Ishikawa (cell line): ENCODE results near the gene A3GALT2.

Experiments
- CEBPB ChIP-seq: IDR thresholded peaks from 2 replicates; pipeline ENCODE4 v1.6.1; 2012
- CREB1 ChIP-seq: IDR thresholded peaks from 2 replicates; pipeline ENCODE4 v1.6.1; 2012; ENCODE audit warnings: low read depth
- EGR1 ChIP-seq: IDR thresholded peaks from 2 replicates; pipeline ENCODE4 v1.6.1; 2012
- EP300 ChIP-seq: IDR thresholded peaks from 2 replicates; pipeline ENCODE4 v1.6.1; 2012; ENCODE audit warnings: borderline replicate concordance
- FOXM1 ChIP-seq: IDR thresholded peaks from 2 replicates; pipeline ENCODE4 v1.6.1; 2012; ENCODE audit warnings: low read depth, borderline replicate concordance
- MAX ChIP-seq: IDR thresholded peaks from 2 replicates; pipeline ENCODE4 v1.6.1; 2012
- NFIC ChIP-seq: IDR thresholded peaks from 2 replicates; pipeline ENCODE4 v1.6.1; 2012
- RAD21 ChIP-seq: IDR thresholded peaks from 2 replicates; pipeline ENCODE4 v1.6.1; 2012; ENCODE audit warnings: low read depth
- REST ChIP-seq: IDR thresholded peaks from 2 replicates; pipeline ENCODE4 v1.6.1; 2012; ENCODE audit warnings: low read depth, mild to moderate bottlenecking
- TAF1 ChIP-seq: IDR thresholded peaks from 2 replicates; pipeline ENCODE4 v1.6.1; 2012; ENCODE audit warnings: low read depth, mild to moderate bottlenecking
- TCF12 ChIP-seq: IDR thresholded peaks from 2 replicates; pipeline ENCODE4 v1.6.1; 2012; ENCODE audit warnings: low read depth
- TEAD4 ChIP-seq: IDR thresholded peaks from 2 replicates; pipeline ENCODE4 v1.6.1; 2012
- USF1 ChIP-seq: IDR thresholded peaks from 2 replicates; pipeline ENCODE4 v1.6.1; 2012
- YY1 ChIP-seq: IDR thresholded peaks from 2 replicates; pipeline ENCODE4 v1.6.1; 2012; ENCODE audit warnings: low read depth
- ZBTB7A ChIP-seq: IDR thresholded peaks from 2 replicates; pipeline ENCODE4 v1.6.1; 2012; ENCODE audit warnings: low read depth

Gene A3GALT2

GRCh38 chr1:33280091-33280661 is 40.7 kb downstream of the A3GALT2 start:
- TF ChIP-seq REST: no peak
- TF ChIP-seq EP300: no peak

- TF ChIP-seq ZBTB7A (no peak), RAD21 (no peak), USF1 (no peak), TEAD4 (no peak), TAF1 (no peak), MAX (no peak), NFIC (no peak), TCF12 (no peak), FOXM1 (no peak), EP300 (no peak)
Measured at GRCh38 chr1:33277488-33278084, 43.3 kb downstream of the A3GALT2 start.

GRCh38 chr1:33276573-33277298 is 44.2 kb downstream of the A3GALT2 start:
- TF ChIP-seq CEBPB: no peak
- TF ChIP-seq TCF12: no peak
- no peak for TF ChIP-seq USF1
- no peak for TF ChIP-seq NFIC
- TF ChIP-seq MAX: no peak
- TF ChIP-seq FOXM1: no peak
- no peak for TF ChIP-seq EGR1
- no peak for TF ChIP-seq REST
- no peak for TF ChIP-seq TAF1
- TF ChIP-seq CREB1: no peak
- no peak for TF ChIP-seq YY1
- no peak for TF ChIP-seq RAD21
- TF ChIP-seq EP300: no peak
- TF ChIP-seq ZBTB7A: no peak
- TF ChIP-seq TEAD4: no peak

- TF ChIP-seq TAF1: no peak
- no peak for TF ChIP-seq TCF12
- no peak for TF ChIP-seq RAD21
- no peak for TF ChIP-seq USF1
- no peak for TF ChIP-seq EGR1
- no peak for TF ChIP-seq REST
- TF ChIP-seq MAX: no peak
- no peak for TF ChIP-seq CEBPB
- no peak for TF ChIP-seq EP300
- no peak for TF ChIP-seq ZBTB7A
- TF ChIP-seq TEAD4: no peak
- no peak for TF ChIP-seq YY1
- TF ChIP-seq FOXM1: no peak
- TF ChIP-seq CREB1: no peak
- TF ChIP-seq NFIC: no peak
Measured at GRCh38 chr1:33275706-33276572, 45.0 kb downstream of the A3GALT2 start.
